Measurements from ENCODE around the gene KCNH1. TPM values are rescaled to one million over a fixed set of nuclear protein-coding genes. Genes with fewer than 3 reads are reported as not detected.

KCNH1 gene
- total and polyA plus RNA-seq, 9 of the 15 experiments (the other 6 are each of a cell fraction or from before 2014, with no cell fraction given) = not detected

GRCh38 chr1:210876275-210876674 lies 257.7 kb downstream of the KCNH1 start (continued):
- no peak for TF ChIP-seq ZNF518B (CRISPR knock-in tag; IDR thresholded peaks at IDR 0.05)
- no peak for TF ChIP-seq MTA1 (IDR thresholded peaks at IDR 0.05; ENCODE audit: borderline replicate concordance)
- TF ChIP-seq TAL1 (IDR thresholded peaks at IDR 0.05) = no peak
- TF ChIP-seq DDX20 (tag; IDR thresholded peaks at IDR 0.05; ENCODE audit: low read depth) = no peak
- no peak for TF ChIP-seq IRF9 (tag; IDR thresholded peaks at IDR 0.05)
- TF ChIP-seq RBFOX2 (IDR thresholded peaks at IDR 0.05; ENCODE audit: low read depth, low read length) = no peak
- no peak for TF ChIP-seq MAZ (CRISPR knock-in tag; conservative IDR thresholded peaks at IDR 0.05 in 1 of 2, IDR thresholded peaks at IDR 0.05 in 1 of 2)
- TF ChIP-seq MAX (CRISPR knock-in tag; IDR thresholded peaks at IDR 0.05) = no peak
